Activated CD4-positive, alpha-beta T cell treated with anti-CD3 and anti-CD28 coated beads, Interleukin-2, amount 10 ng/mL, durations not matched to agents 24 days and 14 days (primary cell): ENCODE data around the gene KLHDC8A. TPM values are rescaled to one million over a fixed set of nuclear protein-coding genes. Genes with fewer than 3 reads are reported as not detected.

ENCODE experiments used
- total RNA-seq: library from RNA; stranded (reverse); gene quantifications from 2 replicates; pipeline ENCODE4 v1.2.3, GENCODE V29; 2022

KLHDC8A gene
- total RNA-seq, 1 donor from 2014 or later: 0.44 TPM

Other genes with a start within 250 kb of the KLHDC8A start
- gene RBBP5, start 234.9 kb downstream of the KLHDC8A start, total RNA-seq: 24.0 and 27.2 TPM in 2 replicates
- gene DSTYK, start 145.2 kb downstream of the KLHDC8A start, total RNA-seq: 26.7 and 27.6 TPM in 2 replicates
- 19.9 and 20.9 TPM in 2 replicates for gene TMCC2, start 129.0 kb downstream of the KLHDC8A start, total RNA-seq
- gene NUAK2, start 35.2 kb downstream of the KLHDC8A start, total RNA-seq: 0.80 and 1.0 TPM in 2 replicates
- 0.47 TPM in 1 of 2 replicates, not detected in the other for gene LEMD1, start 65.1 kb upstream of the KLHDC8A start, total RNA-seq
- gene BLACAT1, start 99.1 kb upstream of the KLHDC8A start, total RNA-seq: 0.16 and 0.17 TPM in 2 replicates
- 0.23 and 1.2 TPM in 2 replicates for gene CDK18, start 147.7 kb upstream of the KLHDC8A start, total RNA-seq